NCI-H1048 (cell line): Measurements from ENCODE around the gene CD1D.
"Not testable (repeated sequence)": the region's sequence is repeated elsewhere in the genome, so short reads cannot be mapped to it uniquely, and the experiment has no call there.

Experiments used
- DNase-seq: peaks from one replicate; lab custom pipeline; 2025; lab: John Stamatoyannopoulos, UW

CD1D gene

GRCh38 chr1:158180741-158181576 lies at the start of gene CD1D:
TSS of gene CD1D (plus strand) at chr1:158180895. CDS start at chr1:158181102, 207 bp downstream.
- DNase-seq = no peak

- no peak for DNase-seq
Observed at GRCh38 chr1:158131217-158131616, 49.5 kb upstream of the CD1D start.

GRCh38 chr1:158140764-158141192 lies 39.9 kb upstream of the CD1D start:
- DNase-seq = no peak

- no peak for DNase-seq
Observed at GRCh38 chr1:158145173-158145719, 35.4 kb upstream of the CD1D start.

GRCh38 chr1:158146165-158146564 lies 34.5 kb upstream of the CD1D start:
- DNase-seq = no peak

- no peak for DNase-seq
Observed at GRCh38 chr1:158146739-158147138, 34.0 kb upstream of the CD1D start.

GRCh38 chr1:158147401-158147800 lies 33.3 kb upstream of the CD1D start:
- DNase-seq = no peak

GRCh38 chr1:158147869-158148268 lies 32.8 kb upstream of the CD1D start:
- DNase-seq = no peak

- DNase-seq = no peak
Observed at GRCh38 chr1:158148468-158148867, 32.2 kb upstream of the CD1D start.

- no peak for DNase-seq
Observed at GRCh38 chr1:158149175-158149574, 31.5 kb upstream of the CD1D start.

- no peak for DNase-seq
Observed at GRCh38 chr1:158149577-158150269, 31.0 kb upstream of the CD1D start.

GRCh38 chr1:158150523-158150922 lies 30.2 kb upstream of the CD1D start:
- DNase-seq = no peak

GRCh38 chr1:158153179-158153578 lies 27.5 kb upstream of the CD1D start:
- DNase-seq = no peak

GRCh38 chr1:158153746-158154444 lies 26.8 kb upstream of the CD1D start:
- DNase-seq = no peak

GRCh38 chr1:158154501-158154900 lies 26.2 kb upstream of the CD1D start:
- DNase-seq = no peak

GRCh38 chr1:158155673-158156072 lies 25.0 kb upstream of the CD1D start:
- no peak for DNase-seq

GRCh38 chr1:158159597-158159996 lies 21.1 kb upstream of the CD1D start:
- no peak for DNase-seq

- DNase-seq = no peak
Observed at GRCh38 chr1:158161446-158161845, 19.2 kb upstream of the CD1D start.

GRCh38 chr1:158163000-158163947 lies 17.4 kb upstream of the CD1D start:
- DNase-seq = no peak

- no peak for DNase-seq
Observed at GRCh38 chr1:158169105-158169504, 11.6 kb upstream of the CD1D start.

- not testable (repeated sequence) for DNase-seq
Observed at GRCh38 chr1:158175915-158176314, 4.8 kb upstream of the CD1D start.
